Stimulated activated CD8-positive, alpha-beta memory T cell treated with anti-CD3 and anti-CD28 coated beads, Interleukin-7, amount 100 ng/mL, for 1 hour (primary cell): Measurements from ENCODE around the gene DYNC1I2.
"Not testable (repeated sequence)": the region's sequence is repeated elsewhere in the genome, so short reads cannot be mapped to it uniquely, and the experiment has no call there.

Experiments used
- DNase-seq, 2 donors: peaks; one replicate each; pipeline ENCODE4 v3.0.0-alpha.2; 2020; ENCODE audit warnings: low read depth in 2 of 2

The DYNC1I2 gene

DNA sequence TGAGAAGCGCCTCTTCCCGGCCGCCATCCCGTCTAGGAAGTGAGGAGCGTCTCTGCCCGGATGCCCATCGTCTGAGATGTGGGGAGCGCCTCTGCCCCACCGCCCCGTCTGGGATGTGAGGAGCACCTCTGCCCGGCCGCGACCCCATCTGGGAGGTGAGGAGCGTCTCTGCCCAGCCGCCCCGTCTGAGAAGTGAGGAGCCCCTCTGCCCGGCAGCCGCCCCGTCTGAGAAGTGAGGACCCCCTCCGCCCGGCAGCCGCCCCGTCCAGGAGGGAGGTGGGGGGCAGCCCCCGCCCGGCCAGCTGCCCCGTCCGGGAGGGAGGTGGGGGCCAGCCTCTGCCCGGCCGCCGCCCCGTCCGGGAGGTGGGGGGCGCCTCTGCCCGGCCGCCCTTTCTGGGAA, 87.3 kb downstream of the DYNC1I2 start:
- not testable (repeated sequence) for DNase-seq

DNA sequence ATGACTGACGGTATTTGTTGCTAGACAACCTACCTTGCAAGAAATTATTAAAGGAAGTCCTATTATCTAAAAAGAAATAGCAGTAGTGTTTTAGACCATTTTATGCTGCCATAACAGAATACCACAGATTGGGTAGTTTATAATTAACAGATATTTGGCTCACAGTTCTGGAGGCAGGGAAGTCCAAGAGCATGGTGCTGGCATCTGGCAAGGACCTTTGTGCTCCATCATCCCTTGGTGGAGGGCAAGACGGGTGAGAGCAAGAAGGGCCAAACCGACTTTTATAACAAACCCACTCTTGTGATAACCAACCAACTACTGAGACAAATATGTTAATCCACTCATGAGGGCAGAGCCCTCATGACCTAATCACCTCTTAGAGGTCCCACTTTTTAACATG, 91.2 kb downstream of the DYNC1I2 start:
- no peak for DNase-seq

DNA sequence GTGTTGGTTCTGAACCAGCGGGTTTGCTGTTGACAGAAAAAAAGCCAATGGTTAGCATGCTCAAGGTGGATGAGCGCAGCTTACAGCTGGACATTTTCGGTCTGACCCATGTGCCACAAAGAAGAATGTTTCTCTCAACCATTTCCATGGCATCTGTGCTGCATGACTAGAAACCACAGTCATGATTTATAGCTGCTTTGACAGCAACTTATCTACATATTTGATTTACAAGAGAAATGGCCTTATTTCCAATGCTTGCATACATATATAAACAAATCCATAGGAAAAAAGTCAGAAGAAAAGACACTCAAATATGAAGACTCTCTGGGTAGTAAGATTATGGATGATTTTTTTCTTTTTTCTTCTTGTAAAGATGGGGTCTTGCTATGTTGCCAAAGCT, 98.2 kb downstream of the DYNC1I2 start:
- DNase-seq = no peak

DNA sequence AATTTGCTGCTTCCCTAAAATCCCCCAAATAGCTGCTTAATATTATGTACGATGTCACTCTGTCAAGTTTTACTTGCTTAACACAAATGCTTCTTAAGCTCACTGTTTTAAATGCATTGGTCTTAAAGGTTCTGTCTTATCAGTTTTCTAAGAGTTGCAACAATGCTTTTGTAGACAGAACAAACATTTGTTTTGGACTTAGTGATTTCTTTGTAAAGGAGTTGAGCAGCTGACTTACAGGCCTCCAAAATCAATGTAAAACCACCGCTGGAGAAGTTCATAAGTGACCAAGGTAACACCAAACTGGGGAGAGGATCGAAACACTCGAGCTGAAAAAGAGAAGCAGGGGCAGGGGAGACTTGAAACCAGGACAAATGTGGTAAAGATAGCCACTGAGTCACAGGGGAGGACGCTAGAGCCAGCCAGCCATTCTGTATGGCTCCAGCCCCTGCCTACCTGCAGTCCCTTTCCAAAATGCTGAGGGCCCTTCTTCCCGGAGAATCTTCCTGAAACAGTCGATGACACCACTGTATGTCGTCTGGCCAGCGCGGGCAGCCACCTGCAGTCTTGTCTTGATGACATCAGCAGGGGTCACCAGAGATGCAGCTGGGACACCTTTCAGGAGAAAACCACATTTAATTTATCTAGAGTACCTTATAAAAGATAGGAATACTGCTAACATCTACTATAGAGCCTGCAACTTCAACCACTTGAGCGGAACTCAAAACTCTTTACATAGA, 100.2 kb downstream of the DYNC1I2 start:
- DNase-seq = no peak

DNA sequence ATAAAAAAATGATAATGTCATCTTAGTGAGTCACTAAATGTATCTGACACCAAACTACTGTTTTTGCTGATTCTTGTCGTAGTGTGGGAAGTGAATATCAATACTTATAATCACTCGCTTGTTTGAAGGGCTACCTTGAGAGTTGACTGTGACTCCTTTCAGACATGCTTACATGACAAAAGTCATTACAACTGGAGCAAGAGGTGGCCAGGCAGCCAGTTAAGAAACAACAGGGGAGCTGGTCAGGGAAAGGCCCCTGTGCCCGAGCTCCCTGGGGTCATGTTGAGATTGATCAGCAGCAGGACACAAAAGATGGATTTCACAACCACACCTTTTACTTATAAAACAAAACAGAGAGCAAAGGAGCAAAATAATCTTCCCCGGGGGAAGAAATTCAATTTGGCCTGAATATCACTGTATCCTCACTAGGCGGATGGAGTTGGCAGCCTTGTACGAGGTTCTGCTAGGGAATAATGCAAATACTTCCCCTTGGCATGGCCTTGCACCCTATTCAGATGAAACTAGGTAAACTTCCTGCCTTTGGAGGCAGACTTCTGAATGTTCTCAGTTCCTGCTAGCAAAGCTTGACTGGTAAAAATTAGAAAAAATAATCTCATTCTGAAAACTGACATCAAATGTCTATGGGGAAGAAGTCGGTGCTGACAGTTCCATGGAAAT, 101.2 kb downstream of the DYNC1I2 start:
- DNase-seq = no peak

DNA sequence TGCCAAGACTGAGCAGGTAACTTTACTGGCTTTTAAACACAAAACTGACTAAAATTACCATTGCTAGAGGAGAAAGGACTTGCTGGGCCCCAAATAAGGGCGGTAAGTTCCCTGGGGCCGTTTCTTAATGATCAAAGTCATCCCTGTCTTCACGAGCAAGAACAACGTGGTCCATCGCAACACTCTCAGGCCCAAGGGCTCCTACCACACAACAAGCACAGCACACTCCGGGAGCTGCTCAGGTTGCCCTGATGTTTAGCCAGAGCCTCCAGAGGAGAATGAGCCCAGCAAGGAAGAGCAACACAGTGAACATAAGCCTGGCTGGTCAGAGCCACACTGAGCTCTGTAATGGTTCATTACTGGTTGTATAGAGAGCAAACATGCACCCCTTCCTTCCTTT, 102.7 kb downstream of the DYNC1I2 start:
- DNase-seq = no peak

DNA sequence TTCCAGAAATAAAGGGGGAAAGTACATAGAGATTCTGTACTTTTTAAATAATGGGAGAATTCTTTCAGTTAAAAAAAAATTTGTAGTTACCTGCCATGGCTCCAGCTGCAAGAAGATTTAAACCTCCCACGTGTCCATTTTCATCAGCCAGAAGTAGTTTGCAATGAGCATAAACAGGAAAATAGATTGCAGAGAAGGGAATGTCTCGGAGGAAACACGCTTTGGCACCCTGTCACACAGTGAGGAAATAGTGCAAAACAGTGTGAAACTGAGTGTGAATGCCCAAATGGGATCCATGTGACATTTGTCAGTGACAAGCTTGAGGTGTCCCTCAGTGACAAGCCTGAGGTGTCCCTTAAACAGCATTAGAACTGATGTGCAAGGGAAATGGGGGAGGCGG, 104.1 kb downstream of the DYNC1I2 start:
- no peak for DNase-seq

DNA sequence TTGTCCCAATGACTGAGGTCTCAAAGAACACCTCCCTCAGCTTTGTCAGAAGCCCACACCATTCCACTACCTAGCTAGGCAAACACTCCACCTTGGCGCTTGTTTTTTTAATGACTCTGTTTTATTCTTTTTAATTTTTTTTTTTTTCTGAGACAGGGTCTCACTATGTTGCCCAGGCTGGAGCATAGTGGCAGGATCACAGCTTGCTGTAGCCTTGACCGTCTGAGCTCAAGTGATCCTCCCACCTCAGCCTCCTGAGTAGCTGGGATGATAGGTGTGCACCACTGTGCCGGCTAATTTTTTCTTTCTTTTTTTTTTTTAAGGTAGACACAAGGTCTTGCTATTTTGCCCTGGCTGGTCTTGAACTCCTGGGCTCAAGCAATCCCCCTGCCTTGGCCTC, 104.9 kb downstream of the DYNC1I2 start:
- DNase-seq = no peak

DNA sequence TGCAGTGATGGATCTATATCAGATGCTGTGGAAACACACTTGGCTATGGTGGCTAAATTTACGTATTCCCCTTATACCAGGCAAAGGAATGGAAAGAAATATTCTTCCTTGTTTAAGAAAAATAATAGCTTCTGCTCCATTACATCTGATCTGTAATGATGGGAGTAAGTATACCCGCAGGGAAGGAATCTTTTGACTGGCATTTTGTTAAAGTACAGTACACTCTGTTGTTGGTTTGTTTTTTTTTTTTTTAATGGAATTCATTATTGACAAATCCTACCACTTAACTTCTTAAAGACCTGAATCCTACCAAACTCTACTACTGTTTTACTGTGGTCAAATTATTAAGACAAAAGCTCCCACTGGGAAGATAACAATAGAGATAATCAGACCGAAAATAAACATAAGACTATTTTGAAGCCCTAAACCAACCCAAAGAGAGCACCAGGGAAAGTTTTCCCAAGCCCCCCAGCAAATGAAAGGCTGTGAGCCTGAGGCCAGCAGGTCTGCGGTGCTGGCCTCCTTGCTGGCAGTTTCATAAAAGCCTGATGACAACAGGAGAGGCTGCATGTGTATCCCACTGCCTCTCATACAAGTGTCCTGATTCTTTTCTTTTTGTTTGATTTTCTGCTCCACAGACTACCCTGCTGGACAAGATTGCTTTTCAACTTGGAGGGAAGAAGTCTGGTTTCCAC, 105.8 kb downstream of the DYNC1I2 start:
- DNase-seq = no peak

DNA sequence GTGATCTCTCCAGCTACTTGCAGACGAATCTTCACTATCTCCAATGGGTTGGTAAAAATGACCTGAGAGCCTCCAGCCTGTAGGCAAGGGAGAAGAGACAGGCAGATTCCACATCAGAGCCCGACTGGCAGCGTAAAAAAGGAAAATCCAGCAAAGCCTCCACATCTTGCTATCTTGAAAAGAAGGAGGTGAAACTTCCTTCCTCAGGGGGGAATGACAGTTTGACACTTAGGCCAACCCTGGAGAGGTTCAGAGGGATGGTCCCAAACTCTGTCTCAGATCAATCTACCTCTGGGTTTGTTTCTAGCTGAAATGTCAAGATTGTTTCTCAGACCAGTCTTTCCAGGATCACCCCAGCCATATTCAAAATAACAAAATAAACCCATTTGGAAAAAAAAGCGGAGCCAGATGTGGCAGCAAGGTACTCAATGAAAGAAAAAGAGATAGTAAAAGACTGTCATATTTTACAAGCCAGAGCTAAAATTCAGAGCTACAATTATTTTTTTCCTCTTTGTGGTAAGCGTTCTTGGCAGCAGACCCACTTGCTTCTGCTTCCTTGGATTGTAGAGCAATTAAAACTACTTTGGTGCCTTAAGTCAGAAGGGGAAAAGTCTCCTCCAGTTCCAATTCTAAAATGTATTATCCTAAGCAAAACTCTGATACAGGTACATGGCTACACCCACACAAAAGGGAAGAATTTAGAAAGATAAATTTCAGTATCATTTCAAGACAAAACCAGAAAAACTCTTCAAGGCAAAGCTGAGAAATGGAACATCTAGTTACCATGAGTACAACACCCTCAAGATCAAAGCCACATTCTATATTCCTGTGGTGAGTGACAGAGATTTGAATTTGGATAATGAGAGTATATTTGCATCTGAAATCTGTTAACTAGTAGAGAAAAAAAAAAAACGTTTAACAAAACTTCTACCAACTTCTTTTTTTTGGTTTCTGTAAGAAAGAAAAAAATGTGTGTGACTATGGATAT, 106.7 kb downstream of the DYNC1I2 start:
- no peak for DNase-seq

DNA sequence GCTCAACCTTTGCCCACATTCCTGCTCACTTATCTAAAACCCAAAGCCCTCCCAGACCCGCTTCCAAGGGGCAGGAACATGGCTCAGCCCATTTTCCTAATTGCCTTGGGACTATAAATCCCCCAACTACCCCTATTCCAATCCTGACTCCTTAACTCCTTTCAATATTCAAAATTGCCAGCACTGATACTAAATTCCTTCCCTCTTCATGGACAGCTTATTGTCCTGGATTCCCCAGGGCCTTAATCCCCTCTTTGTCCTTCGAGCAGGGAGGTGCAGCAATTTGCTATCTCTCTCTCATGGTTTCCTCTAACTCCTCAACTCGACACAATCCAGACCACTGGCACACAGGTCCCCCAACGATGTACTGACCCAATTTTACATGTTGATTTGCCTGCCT, 107.6 kb downstream of the DYNC1I2 start:
- DNase-seq = no peak
